NCI-H345 (cell line): Measurements from ENCODE around the gene SSC5D.

Experiments used
- DNase-seq: peaks from one replicate; lab custom pipeline; 2025; lab: John Stamatoyannopoulos, UW

Gene SSC5D

GRCh38 chr19:55536951-55537740 lies 48.9 kb downstream of the SSC5D start, which contains the start of gene SBK2:
Gene SBK2, minus strand, starts transcription at chr19:55537133. Its CDS starts 839 bp downstream, at chr19:55536294.
- no peak for DNase-seq

GRCh38 chr19:55537741-55538111 lies 49.5 kb downstream of the SSC5D start:
- DNase-seq, result no peak

- DNase-seq, result no peak
These were observed 49.9 kb downstream of the SSC5D start for GRCh38 chr19:55538132-55538531.

GRCh38 chr19:55539090-55539984 lies 51.1 kb downstream of the SSC5D start:
- no peak for DNase-seq

- DNase-seq, result no peak
These were observed 52.4 kb downstream of the SSC5D start for GRCh38 chr19:55540619-55541018.

GRCh38 chr19:55541091-55541490 lies 52.9 kb downstream of the SSC5D start:
- DNase-seq, result no peak

- no peak for DNase-seq
These were observed 54.1 kb downstream of the SSC5D start for GRCh38 chr19:55542292-55542855.

- no peak for DNase-seq
These were observed 55.3 kb downstream of the SSC5D start for GRCh38 chr19:55543567-55543966.

GRCh38 chr19:55544014-55544413 lies 55.8 kb downstream of the SSC5D start:
- no peak for DNase-seq

- DNase-seq, result no peak
These were observed 56.7 kb downstream of the SSC5D start for GRCh38 chr19:55544776-55545439.

GRCh38 chr19:55545443-55545842 lies 57.2 kb downstream of the SSC5D start, which contains the start of gene SBK3:
Gene SBK3, minus strand, starts transcription at chr19:55545543. Its CDS starts 0 bp downstream, at chr19:55545543.
- no peak for DNase-seq

GRCh38 chr19:55546011-55546410 lies 57.8 kb downstream of the SSC5D start:
- no peak for DNase-seq

GRCh38 chr19:55546822-55547614 lies 58.8 kb downstream of the SSC5D start:
- DNase-seq, result no peak

- DNase-seq, result no peak
These were observed 61.5 kb downstream of the SSC5D start for GRCh38 chr19:55549500-55550320.

GRCh38 chr19:55550321-55550650 lies 62.0 kb downstream of the SSC5D start:
- no peak for DNase-seq

GRCh38 chr19:55552206-55552605 lies 64.0 kb downstream of the SSC5D start:
- no peak for DNase-seq

GRCh38 chr19:55552620-55553019 lies 64.4 kb downstream of the SSC5D start:
- no peak for DNase-seq

- no peak for DNase-seq
These were observed 65.3 kb downstream of the SSC5D start for GRCh38 chr19:55553217-55554182.

GRCh38 chr19:55554302-55554701 lies 66.1 kb downstream of the SSC5D start:
- DNase-seq, result no peak
